ENCODE data around the gene CDC37. TPM values are rescaled to one million over a fixed set of nuclear protein-coding genes. Genes with fewer than 3 reads are reported as not detected.

Gene CDC37
- total and polyA plus RNA-seq, 2 donors, result 130 to 313 TPM

DNA sequence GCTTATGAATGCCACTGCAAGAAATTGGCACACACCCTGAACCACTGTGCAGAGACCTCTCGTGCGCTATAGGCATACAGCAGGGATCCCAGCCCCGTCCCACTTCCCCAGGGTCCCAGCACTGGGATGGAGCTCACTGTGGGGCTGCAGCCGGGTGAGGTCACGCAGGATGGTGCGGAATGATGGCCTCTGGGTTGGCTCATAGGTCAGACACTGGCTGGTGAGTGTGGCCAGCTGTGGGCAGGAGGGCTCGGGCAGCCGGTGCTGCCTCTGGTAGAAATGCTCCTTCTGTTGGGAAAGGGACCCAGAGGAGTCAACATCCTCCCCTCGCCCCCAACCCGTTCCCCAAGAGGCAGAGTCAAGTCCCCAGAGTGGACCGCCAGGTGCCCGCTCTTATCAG, 46.9 kb downstream of the CDC37 start:
- Histone ChIP-seq H3K36me3 (ENCODE audit: control insufficient read depth in 2 of 2, insufficient read depth in 2 of 2, low read length in 1 of 2) (peaks cover 71 to 77% of the 10 kb centered on the region in 2 donors), H3K27me3 (ENCODE audit: control insufficient read depth in 2 of 2, insufficient read depth in 1 of 2, low read length in 1 of 2) (no peaks in the 10 kb centered on the region), H3K27ac (ENCODE audit: low read depth in 1 of 2, low read length in 1 of 2) (no peak overlapping the region), H3K4me1 (ENCODE audit: control insufficient read depth in 2 of 2, insufficient read depth in 2 of 2, low read length in 2 of 2) (no peaks in the 10 kb centered on the region), H3K9me3 (ENCODE audit: control insufficient read depth in 2 of 2, insufficient read depth in 1 of 2, low read length in 1 of 2) (peaks cover 2 to 3% of the 10 kb centered on the region in 2 donors), H3K4me3 (ENCODE audit: low read length in 2 of 2) (no peak overlapping the region)
- WGBS, result 98% methylated on average over 12 of the region's 12 CpGs
- DNase-seq (ENCODE audit: low read depth in 6 of 9, low spot score in 9 of 9), result no peak

DNA sequence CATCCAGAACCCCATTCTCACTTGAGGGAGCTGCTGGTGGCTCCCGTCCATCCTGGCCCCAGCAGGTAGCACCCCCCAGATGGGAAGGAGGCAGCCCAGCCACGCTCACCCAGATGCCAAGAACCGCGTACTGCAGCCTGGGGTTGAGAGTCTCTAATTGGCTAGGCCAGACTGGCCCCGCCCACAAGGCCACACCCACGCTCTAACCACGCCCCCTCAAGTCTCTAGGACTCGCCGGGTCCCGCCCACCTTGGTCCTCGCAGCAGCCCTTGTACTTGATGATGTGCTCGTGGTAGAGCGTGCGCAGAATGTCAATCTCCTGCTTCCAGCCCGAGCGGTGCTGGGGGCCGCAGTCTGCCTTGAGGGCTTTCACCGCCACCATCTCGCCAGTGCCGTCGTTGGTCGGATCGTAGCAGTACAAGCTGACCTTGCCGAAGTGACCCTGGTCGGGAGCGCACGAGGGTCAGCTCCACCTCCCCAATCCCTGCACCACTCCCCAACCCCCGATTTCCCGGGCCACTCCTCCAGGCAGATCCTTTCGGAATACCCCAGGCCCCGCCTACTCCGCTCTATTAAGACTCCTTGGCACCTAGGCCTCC, 49.5 kb downstream of the CDC37 start:
- Histone ChIP-seq H3K27ac (ENCODE audit: low read depth in 1 of 2, low read length in 1 of 2) (no peak overlapping the region), H3K4me1 (ENCODE audit: control insufficient read depth in 2 of 2, insufficient read depth in 2 of 2, low read length in 2 of 2) (no peaks in the 10 kb centered on the region), H3K4me3 (ENCODE audit: low read length in 2 of 2) (no peak overlapping the region), H3K27me3 (ENCODE audit: control insufficient read depth in 2 of 2, insufficient read depth in 1 of 2, low read length in 1 of 2) (no peaks in the 10 kb centered on the region), H3K9me3 (ENCODE audit: control insufficient read depth in 2 of 2, insufficient read depth in 1 of 2, low read length in 1 of 2) (peaks cover 2 to 3% of the 10 kb centered on the region in 2 donors), H3K36me3 (ENCODE audit: control insufficient read depth in 2 of 2, insufficient read depth in 2 of 2, low read length in 1 of 2) (peaks cover 64 to 71% of the 10 kb centered on the region in 2 donors)
- DNase-seq (ENCODE audit: low read depth in 6 of 9, low spot score in 9 of 9), result no peak
- WGBS, result 97% methylated on average over 32 of the region's 32 CpGs

DNA sequence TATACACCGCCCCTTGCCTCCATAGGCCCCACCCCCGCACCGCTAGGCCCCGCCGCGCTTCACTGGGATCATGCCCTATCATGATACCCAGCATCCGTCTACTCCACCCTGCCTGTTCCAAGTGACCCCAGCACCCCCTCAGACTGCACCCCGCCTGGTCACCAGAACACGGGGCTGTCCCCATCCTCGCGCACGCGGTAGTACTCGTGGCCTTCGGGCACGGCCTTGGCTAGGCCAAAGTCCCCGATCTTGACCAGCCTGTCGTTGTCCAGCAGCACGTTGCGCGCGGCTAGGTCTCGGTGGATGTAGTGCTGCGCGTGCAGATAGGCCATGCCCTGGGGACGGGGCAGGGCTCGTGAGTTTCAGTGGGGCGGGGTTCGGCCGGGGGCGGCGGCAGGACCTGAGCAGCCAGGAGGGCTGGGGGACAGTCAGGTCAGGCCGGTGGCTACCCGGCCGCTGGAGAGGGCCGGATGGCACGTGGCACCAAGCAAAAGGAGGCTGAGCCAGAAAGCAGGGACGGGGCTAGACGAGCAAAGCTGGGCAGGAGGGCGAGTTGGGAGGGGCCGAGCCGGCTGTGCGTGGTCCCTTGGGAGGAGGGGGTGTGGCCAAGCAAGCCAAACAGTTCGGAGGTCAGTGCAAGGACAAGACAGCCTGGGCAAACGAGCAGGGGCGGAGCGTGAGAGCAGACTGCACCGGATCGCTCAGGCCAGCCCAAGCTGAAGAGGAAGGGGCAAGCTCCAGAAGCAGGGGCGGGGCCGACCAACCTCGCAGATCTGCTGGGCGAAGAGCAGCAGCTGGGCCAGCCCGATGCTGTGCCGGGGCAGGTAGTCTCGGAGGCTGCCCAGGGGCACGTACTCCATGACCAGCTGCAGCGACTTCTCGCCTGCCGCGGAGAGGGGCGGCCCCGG, 50.3 kb downstream of the CDC37 start:
- 95% methylated on average over 63 of the region's 63 CpGs for WGBS
- no peak for DNase-seq (ENCODE audit: low read depth in 6 of 9, low spot score in 9 of 9)

DNA sequence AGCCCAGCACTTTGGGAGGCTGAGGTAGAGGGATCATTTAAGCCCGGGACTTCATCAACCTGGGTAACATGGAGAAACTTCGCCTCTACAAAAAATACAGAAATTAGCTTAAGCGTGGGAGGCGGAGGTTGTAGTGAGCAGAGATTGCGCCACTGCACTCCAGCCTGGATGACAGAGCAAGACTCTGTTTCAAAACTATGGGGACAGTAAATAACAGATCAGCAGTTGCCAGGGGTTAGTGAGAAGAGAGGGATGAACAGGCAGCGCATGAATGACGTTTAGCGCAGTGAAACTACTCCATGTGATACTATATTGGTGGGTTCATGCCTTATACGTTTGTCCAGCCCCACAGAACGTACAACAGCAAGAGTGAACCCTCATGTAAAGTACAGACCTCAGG, 56.8 kb downstream of the CDC37 start:
- no peak overlapping the region for H3K27ac ChIP-seq (ENCODE audit: low read depth in 1 of 2, low read length in 1 of 2)
- H3K4me1 ChIP-seq (ENCODE audit: control insufficient read depth in 2 of 2, insufficient read depth in 2 of 2, low read length in 2 of 2), result no peaks in the 10 kb centered on the region
- no peak for DNase-seq (ENCODE audit: low read depth in 6 of 9, low spot score in 9 of 9)
- no peaks in the 10 kb centered on the region for H3K27me3 ChIP-seq (ENCODE audit: control insufficient read depth in 2 of 2, insufficient read depth in 1 of 2, low read length in 1 of 2)
- H3K36me3 ChIP-seq (ENCODE audit: control insufficient read depth in 2 of 2, insufficient read depth in 2 of 2, low read length in 1 of 2), result peaks cover 13 to 16% of the 10 kb centered on the region in 2 donors
- 93% methylated on average over 10 of the region's 10 CpGs for WGBS
- H3K4me3 ChIP-seq (ENCODE audit: low read length in 2 of 2), result no peak overlapping the region
- H3K9me3 ChIP-seq (ENCODE audit: control insufficient read depth in 2 of 2, insufficient read depth in 1 of 2, low read length in 1 of 2), result no peaks in the 10 kb centered on the region

More for the DNA sequence above, 50.3 kb downstream of the CDC37 start:
- Histone ChIP-seq H3K27ac (ENCODE audit: low read depth in 1 of 2, low read length in 1 of 2) (no peak overlapping the region), H3K27me3 (ENCODE audit: control insufficient read depth in 2 of 2, insufficient read depth in 1 of 2, low read length in 1 of 2) (no peaks in the 10 kb centered on the region), H3K36me3 (ENCODE audit: control insufficient read depth in 2 of 2, insufficient read depth in 2 of 2, low read length in 1 of 2) (peaks cover 60 to 63% of the 10 kb centered on the region in 2 donors), H3K4me3 (ENCODE audit: low read length in 2 of 2) (no peak overlapping the region), H3K4me1 (ENCODE audit: control insufficient read depth in 2 of 2, insufficient read depth in 2 of 2, low read length in 2 of 2) (no peaks in the 10 kb centered on the region), H3K9me3 (ENCODE audit: control insufficient read depth in 2 of 2, insufficient read depth in 1 of 2, low read length in 1 of 2) (peaks cover 2 to 3% of the 10 kb centered on the region in 2 donors)

DNA sequence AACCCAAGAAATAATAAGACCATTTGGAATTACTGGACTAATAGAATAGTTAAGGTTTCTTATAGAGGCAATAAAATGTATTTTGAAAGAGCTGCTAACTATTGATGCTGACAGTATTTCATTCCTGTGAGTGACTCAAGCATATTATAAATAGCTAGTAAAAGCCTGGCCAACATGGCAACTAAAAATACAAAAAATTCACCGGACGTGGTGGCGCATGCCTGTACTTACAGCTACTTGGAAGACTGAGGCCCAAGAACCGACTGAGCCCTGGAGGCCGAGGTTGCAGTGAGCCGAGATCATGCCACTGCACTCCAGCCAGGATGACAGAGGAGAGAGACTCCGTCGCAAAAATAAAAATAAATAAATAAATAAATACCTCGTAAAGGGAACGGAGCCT, 58.6 kb downstream of the CDC37 start:
- no peak overlapping the region for H3K27ac ChIP-seq (ENCODE audit: low read depth in 1 of 2, low read length in 1 of 2)

DNA sequence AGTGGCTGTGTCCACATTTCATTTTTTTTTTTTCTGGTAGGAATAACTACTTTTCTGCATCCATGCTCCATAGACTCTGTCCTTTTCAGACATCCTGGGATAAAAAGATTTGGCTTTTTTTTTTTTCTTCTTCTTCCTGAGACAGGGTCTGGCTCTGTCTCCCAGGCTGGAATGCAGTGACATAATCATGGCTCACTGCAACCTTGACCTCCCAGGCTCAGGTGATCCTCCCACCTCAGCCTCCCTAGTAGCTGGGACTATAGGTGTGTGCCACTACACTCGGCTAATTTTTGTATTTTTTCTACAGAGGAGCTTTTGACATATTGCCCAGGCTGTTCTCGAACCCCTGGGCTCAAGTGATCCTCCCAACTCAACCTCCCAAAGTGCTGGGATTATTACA, 59.8 kb downstream of the CDC37 start:
- no peak for DNase-seq (ENCODE audit: low read depth in 6 of 9, low spot score in 9 of 9)
- 97% methylated on average over 2 of the region's 2 CpGs for WGBS
- H3K36me3 ChIP-seq (ENCODE audit: control insufficient read depth in 2 of 2, insufficient read depth in 2 of 2, low read length in 1 of 2), result no peaks in the 10 kb centered on the region
- H3K4me1 ChIP-seq (ENCODE audit: control insufficient read depth in 2 of 2, insufficient read depth in 2 of 2, low read length in 2 of 2), result peaks cover 13 to 17% of the 10 kb centered on the region in 2 donors
- no peaks in the 10 kb centered on the region for H3K27me3 ChIP-seq (ENCODE audit: control insufficient read depth in 2 of 2, insufficient read depth in 1 of 2, low read length in 1 of 2)
- H3K9me3 ChIP-seq (ENCODE audit: control insufficient read depth in 2 of 2, insufficient read depth in 1 of 2, low read length in 1 of 2), result no peaks in the 10 kb centered on the region
- no peak overlapping the region for H3K27ac ChIP-seq (ENCODE audit: low read depth in 1 of 2, low read length in 1 of 2)
- H3K4me3 ChIP-seq (ENCODE audit: low read length in 2 of 2), result no peak overlapping the region

More for the DNA sequence above, 58.6 kb downstream of the CDC37 start:
- Histone ChIP-seq H3K9me3 (ENCODE audit: control insufficient read depth in 2 of 2, insufficient read depth in 1 of 2, low read length in 1 of 2) (no peaks in the 10 kb centered on the region), H3K4me1 (ENCODE audit: control insufficient read depth in 2 of 2, insufficient read depth in 2 of 2, low read length in 2 of 2) (peaks cover 3 to 4% of the 10 kb centered on the region in 2 donors), H3K27me3 (ENCODE audit: control insufficient read depth in 2 of 2, insufficient read depth in 1 of 2, low read length in 1 of 2) (no peaks in the 10 kb centered on the region), H3K4me3 (ENCODE audit: low read length in 2 of 2) (no peak overlapping the region), H3K36me3 (ENCODE audit: control insufficient read depth in 2 of 2, insufficient read depth in 2 of 2, low read length in 1 of 2) (peaks cover 2% of the 10 kb centered on the region in 2 donors)
- DNase-seq (ENCODE audit: low read depth in 6 of 9, low spot score in 9 of 9), result no peak
- WGBS, result 96% methylated on average over 10 of the region's 10 CpGs

Other genes starting within 250 kb of the CDC37 start
- gene DNMT1, start 208.6 kb downstream of the CDC37 start, total RNA-seq, result 46.0 TPM
- gene DNMT1, start 208.6 kb downstream of the CDC37 start, polyA plus RNA-seq, result 65.0 TPM
- gene S1PR2, start 172.2 kb downstream of the CDC37 start, total RNA-seq, result 2.7 TPM
- gene S1PR2, start 172.2 kb downstream of the CDC37 start, polyA plus RNA-seq, result 2.4 TPM
- gene MRPL4, start 151.3 kb downstream of the CDC37 start, total RNA-seq, result 35.6 TPM
- gene MRPL4, start 151.3 kb downstream of the CDC37 start, polyA plus RNA-seq, result 41.0 TPM
- gene ICAM1, start 132.4 kb downstream of the CDC37 start, total RNA-seq, result 24.6 TPM
- gene ICAM1, start 132.4 kb downstream of the CDC37 start, polyA plus RNA-seq, result 18.2 TPM
- 3.1 TPM for gene ICAM4, start 116.6 kb downstream of the CDC37 start, total RNA-seq
- gene ICAM4, start 116.6 kb downstream of the CDC37 start, polyA plus RNA-seq, result 3.8 TPM
- 0.85 TPM for gene ICAM5, start 113.6 kb downstream of the CDC37 start, total RNA-seq
- 1.2 TPM for gene ICAM5, start 113.6 kb downstream of the CDC37 start, polyA plus RNA-seq
- 2.3 TPM for gene ZGLP1, start 93.7 kb downstream of the CDC37 start, total RNA-seq
- gene ZGLP1, start 93.7 kb downstream of the CDC37 start, polyA plus RNA-seq, result 29.8 TPM
- 11.9 TPM for gene FDX2, start 87.5 kb downstream of the CDC37 start, total RNA-seq
- gene FDX2, start 87.5 kb downstream of the CDC37 start, polyA plus RNA-seq, result 18.2 TPM
- 5.9 TPM for gene RAVER1, start 70.0 kb downstream of the CDC37 start, total RNA-seq
- gene RAVER1, start 70.0 kb downstream of the CDC37 start, polyA plus RNA-seq, result 15.4 TPM
- 99.0 TPM for gene ICAM3, start 63.9 kb downstream of the CDC37 start, total RNA-seq
- 66.2 TPM for gene ICAM3, start 63.9 kb downstream of the CDC37 start, polyA plus RNA-seq
- 117 TPM for gene TYK2, start 23.0 kb downstream of the CDC37 start, total RNA-seq
- 291 TPM for gene TYK2, start 23.0 kb downstream of the CDC37 start, polyA plus RNA-seq
- gene PDE4A, start 17.0 kb upstream of the CDC37 start, total RNA-seq, result 0.24 TPM
- gene PDE4A, start 17.0 kb upstream of the CDC37 start, polyA plus RNA-seq, result 4.8 TPM
- 53.7 TPM for gene KEAP1, start 99.8 kb upstream of the CDC37 start, total RNA-seq
- gene KEAP1, start 99.8 kb upstream of the CDC37 start, polyA plus RNA-seq, result 59.5 TPM
- 0.61 TPM for gene S1PR5, start 113.9 kb upstream of the CDC37 start, total RNA-seq
- gene S1PR5, start 113.9 kb upstream of the CDC37 start, polyA plus RNA-seq, result 4.2 TPM
- 28.4 TPM for gene ATG4D, start 140.4 kb upstream of the CDC37 start, total RNA-seq
- gene ATG4D, start 140.4 kb upstream of the CDC37 start, polyA plus RNA-seq, result 54.0 TPM
- gene KRI1, start 162.5 kb upstream of the CDC37 start, total RNA-seq, result 32.5 TPM
- 77.5 TPM for gene KRI1, start 162.5 kb upstream of the CDC37 start, polyA plus RNA-seq
- gene CDKN2D, start 165.4 kb upstream of the CDC37 start, total RNA-seq, result 40.3 TPM
- 42.3 TPM for gene CDKN2D, start 165.4 kb upstream of the CDC37 start, polyA plus RNA-seq
- gene AP1M2, start 183.8 kb upstream of the CDC37 start, total RNA-seq, result 4.8 TPM
- 20.7 TPM for gene AP1M2, start 183.8 kb upstream of the CDC37 start, polyA plus RNA-seq
- 25.6 TPM for gene SLC44A2, start 222.0 kb upstream of the CDC37 start, total RNA-seq
- 78.4 TPM for gene SLC44A2, start 222.0 kb upstream of the CDC37 start, polyA plus RNA-seq

Data from thymus (tissue), 11 donors.